Neural progenitor cell (in vitro differentiated cells): Measurements from ENCODE around the gene TMEM266. TPM values are rescaled to one million over a fixed set of nuclear protein-coding genes. Genes with fewer than 3 reads are reported as not detected.
A peak's percentile ranks its signal among the peaks of the same experiment; 100 is the strongest.

Source experiments
- DNase-seq: peaks from one replicate; pipeline ENCODE4 v3.0.0-alpha.2; 2016; ENCODE audit warnings: low spot score
- H2AFZ ChIP-seq: fragments of 200-600 bp; sonication (generic); replicated peaks from 2 replicates; pipeline ENCODE4 v1.6.1; 2016; ENCODE audit warnings: antibody characterized with exemption
- H3F3A ChIP-seq: fragments of 200-600 bp; sonication (generic); 2 replicates; pipeline ENCODE4 v1.6.1; 2016; ENCODE audit warnings: antibody characterized with exemption, low read depth
- H3K27ac ChIP-seq: fragments of 200-600 bp; sonication (generic); 2 replicates; pipeline ENCODE4 v1.5.1; 2016; ENCODE audit warnings: mild to moderate bottlenecking
- H3K27me3 ChIP-seq: fragments of 200-600 bp; sonication (generic); 2 replicates; pipeline ENCODE4 v1.6.1; 2016; ENCODE audit warnings: mild to moderate bottlenecking, moderate library complexity
- H3K36me3 ChIP-seq: fragments of 200-600 bp; sonication (generic); 2 replicates; pipeline ENCODE4 v1.5.1; 2016
- H3K4me1 ChIP-seq: fragments of 200-600 bp; sonication (generic); 2 replicates; pipeline ENCODE4 v1.6.1; 2016; ENCODE audit warnings: mixed run types
- H3K4me2 ChIP-seq: fragments of 200-600 bp; sonication (generic); 2 replicates; pipeline ENCODE4 v1.6.1; 2016
- H3K4me3 ChIP-seq: fragments of 200-600 bp; sonication (generic); 2 replicates; pipeline ENCODE4 v1.5.1; 2016
- H3K79me2 ChIP-seq: fragments of 200-600 bp; sonication (generic); 2 replicates; pipeline ENCODE4 v1.6.1; 2016; ENCODE audit warnings: low read depth
- H3K9ac ChIP-seq: fragments of 200-600 bp; sonication (generic); 2 replicates; pipeline ENCODE4 v1.6.1; 2016
- H3K9me3 ChIP-seq: fragments of 200-600 bp; sonication (generic); 2 replicates; pipeline ENCODE4 v1.5.1; 2016; ENCODE audit warnings: low read depth
- H4K20me1 ChIP-seq: fragments of 200-600 bp; sonication (generic); 2 replicates; pipeline ENCODE4 v1.6.1; 2016; ENCODE audit warnings: low read depth
- H3K27ac Mint-ChIP-seq: 3 replicates; pipeline ENCODE4 v1.8.0; 2021; ENCODE audit warnings: mixed read lengths
- H3K27me3 Mint-ChIP-seq: 2 replicates; pipeline ENCODE4 v1.8.0; 2022; ENCODE audit warnings: low read depth, mild to moderate bottlenecking, inconsistent platforms, moderate library complexity, mixed read lengths; ENCODE audit not compliant: insufficient read depth
- H3K36me3 Mint-ChIP-seq: 3 replicates; pipeline ENCODE4 v1.8.0; 2021; ENCODE audit warnings: mixed read lengths
- H3K4me1 Mint-ChIP-seq: 3 replicates; pipeline ENCODE4 v1.8.0; 2021; ENCODE audit warnings: mixed read lengths
- H3K4me3 Mint-ChIP-seq: 3 replicates; pipeline ENCODE4 v1.8.0; 2021; ENCODE audit warnings: mild to moderate bottlenecking, moderate library complexity, mixed read lengths
- H3K9me3 Mint-ChIP-seq: 3 replicates; pipeline ENCODE4 v1.8.0; 2020; ENCODE audit warnings: mixed read lengths
- CTCF ChIP-seq: fragments of 200-600 bp; sonication (generic); IDR thresholded peaks from 2 replicates; pipeline ENCODE4 v1.5.1; 2017; ENCODE audit warnings: antibody characterized with exemption, mild to moderate bottlenecking
- EZH2 ChIP-seq: fragments of 200-600 bp; sonication (generic); IDR thresholded peaks from 2 replicates; pipeline ENCODE4 v1.6.1; 2017; ENCODE audit warnings: antibody characterized with exemption, mild to moderate bottlenecking, moderate library complexity
- EZH2phosphoT487 ChIP-seq: fragments of 200-600 bp; sonication (generic); IDR thresholded peaks from 2 replicates; pipeline ENCODE4 v1.6.1; 2017; ENCODE audit warnings: antibody characterized with exemption
- total RNA-seq: library from RNA; depleted of rRNA; stranded (reverse); fragments of >200 nt; gene quantifications from 2 replicates; pipeline ENCODE4 v1.2.3, GENCODE V29; 2015; ENCODE audit warnings: low replicate concordance

Gene TMEM266
- total RNA-seq, 1 donor from 2014 or later, result 0.43 TPM

DNA sequence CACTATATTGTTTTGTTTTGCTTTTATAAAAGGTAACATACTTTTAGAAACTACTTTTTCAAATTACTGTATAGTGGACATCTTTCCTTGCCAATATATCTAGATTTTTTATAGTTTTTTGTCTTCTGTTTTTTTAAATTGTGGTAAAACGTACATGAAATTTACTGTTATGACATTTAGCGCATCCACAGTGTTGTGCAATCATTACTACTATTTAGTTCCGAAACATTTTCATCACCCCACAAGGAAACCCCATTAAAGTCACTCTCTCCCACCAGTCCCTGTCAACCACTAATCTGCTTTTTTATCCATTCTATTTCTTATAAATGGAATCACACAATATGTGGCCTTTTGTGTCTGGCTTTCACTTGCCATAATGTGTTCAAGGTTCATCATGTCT is 54.8 kb downstream of the TMEM266 start:
- H4K20me1 ChIP-seq, result no peaks in the 10 kb centered on the region
- Mint-ChIP-seq H3K4me1 (peaks cover 3% of the 10 kb centered on the region), H3K27ac (no peak overlapping the region), H3K36me3 (peaks cover 3% of the 10 kb centered on the region), H3K27me3 (peaks cover 5% of the 10 kb centered on the region), H3K4me3 (no peak overlapping the region), H3K9me3 (peaks cover 6% of the 10 kb centered on the region)
- no peaks in the 10 kb centered on the region for H3K27me3 ChIP-seq
- no peaks in the 10 kb centered on the region for H3K36me3 ChIP-seq
- TF ChIP-seq EZH2, result no peak
- TF ChIP-seq EZH2phosphoT487, result no peak
- TF ChIP-seq CTCF, result no peak
- no peak overlapping the region for H3K4me2 ChIP-seq
- no peak overlapping the region for H3K27ac ChIP-seq
- H3K4me1 ChIP-seq, result peaks cover 12% of the 10 kb centered on the region
- H3K4me3 ChIP-seq, result no peak overlapping the region
- no peak overlapping the region for H3K9ac ChIP-seq
- H3K79me2 ChIP-seq, result no peaks in the 10 kb centered on the region
- H3K9me3 ChIP-seq, result peaks cover 4% of the 10 kb centered on the region
- H2AFZ ChIP-seq, result no peak overlapping the region
- peaks cover 3% of the 10 kb centered on the region for H3F3A ChIP-seq
- DNase-seq, result no peak

DNA sequence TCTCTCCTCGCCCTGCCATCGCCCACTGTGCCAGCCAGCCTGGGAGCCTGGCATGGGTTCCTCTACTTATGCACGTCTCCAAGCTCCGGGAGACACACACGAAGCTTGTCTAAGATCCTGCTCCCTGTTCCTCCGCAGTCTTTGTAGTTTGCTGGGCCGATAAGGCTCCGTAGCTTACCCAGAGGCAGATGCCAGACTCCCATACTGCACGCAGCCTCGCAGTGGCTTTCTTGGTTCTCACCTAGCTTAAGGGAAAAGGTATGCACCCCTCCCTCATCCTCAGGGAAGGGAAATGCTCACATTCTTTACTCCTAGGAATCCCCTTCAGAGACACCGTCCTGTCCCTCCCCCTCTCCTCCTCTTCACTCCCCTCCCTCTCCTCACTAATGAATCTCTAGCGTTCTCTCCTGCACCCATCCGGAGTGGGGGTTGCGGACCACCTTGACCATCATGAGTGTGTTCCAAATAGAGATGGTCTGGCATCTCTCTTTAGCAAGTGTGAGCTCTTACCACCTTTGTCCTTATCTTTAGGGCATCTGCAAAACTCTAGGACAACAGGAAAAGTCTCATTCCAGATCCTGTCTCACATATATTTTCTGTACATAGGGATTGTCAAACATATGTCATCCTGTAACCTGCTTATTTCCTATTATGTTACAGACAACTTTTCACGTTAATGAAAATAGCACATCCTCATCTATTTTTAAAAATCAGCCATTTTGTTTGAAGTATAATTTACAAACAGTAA is 56.5 kb downstream of the TMEM266 start:
- H3K9ac ChIP-seq, result no peak overlapping the region
- H3K9me3 Mint-ChIP-seq, result no peaks in the 10 kb centered on the region
- H3K4me1 Mint-ChIP-seq, result peaks cover 3% of the 10 kb centered on the region
- H3K27me3 ChIP-seq, result no peaks in the 10 kb centered on the region
- peak overlapping the region; percentile 96 for H2AFZ ChIP-seq
- no peaks in the 10 kb centered on the region for H3F3A ChIP-seq
- TF ChIP-seq EZH2phosphoT487 (no peak), CTCF (no peak), EZH2 (no peak)
- no peaks in the 10 kb centered on the region for H3K36me3 ChIP-seq
- peak; percentile 40 for DNase-seq
- no peaks in the 10 kb centered on the region for H3K9me3 ChIP-seq
- H3K4me3 ChIP-seq, result no peak overlapping the region
- no peaks in the 10 kb centered on the region for H4K20me1 ChIP-seq
- peak overlapping the region; percentile 31 for H3K4me2 ChIP-seq
- no peaks in the 10 kb centered on the region for H3K79me2 ChIP-seq
- no peak overlapping the region for H3K27ac ChIP-seq
- no peak overlapping the region for H3K27ac Mint-ChIP-seq
- H3K4me1 ChIP-seq, result peaks cover 12% of the 10 kb centered on the region
- H3K27me3 Mint-ChIP-seq, result no peaks in the 10 kb centered on the region
- no peak overlapping the region for H3K4me3 Mint-ChIP-seq
- no peaks in the 10 kb centered on the region for H3K36me3 Mint-ChIP-seq

- no peaks in the 10 kb centered on the region for H3K79me2 ChIP-seq
- H3K27ac ChIP-seq, result no peak overlapping the region
- peaks cover 12% of the 10 kb centered on the region for H3K4me1 ChIP-seq
- Mint-ChIP-seq H3K27ac (no peak overlapping the region), H3K9me3 (no peaks in the 10 kb centered on the region), H3K4me1 (peaks cover 3% of the 10 kb centered on the region), H3K36me3 (no peaks in the 10 kb centered on the region), H3K27me3 (no peaks in the 10 kb centered on the region), H3K4me3 (no peak overlapping the region)
- H2AFZ ChIP-seq, result no peak overlapping the region
- H3K9ac ChIP-seq, result no peak overlapping the region
- H3K4me2 ChIP-seq, result no peak overlapping the region
- no peaks in the 10 kb centered on the region for H3K9me3 ChIP-seq
- no peaks in the 10 kb centered on the region for H3F3A ChIP-seq
- DNase-seq, result no peak
- TF ChIP-seq EZH2phosphoT487, result no peak
- no peak for TF ChIP-seq CTCF
- TF ChIP-seq EZH2, result no peak
- no peaks in the 10 kb centered on the region for H3K27me3 ChIP-seq
- H4K20me1 ChIP-seq, result no peaks in the 10 kb centered on the region
- no peaks in the 10 kb centered on the region for H3K36me3 ChIP-seq
- H3K4me3 ChIP-seq, result no peak overlapping the region
Observed at GRCh38 chr15:76117181-76117580, 57.4 kb downstream of the TMEM266 start.
